ENCODE measurements around the gene ADCK1.
"Not testable (repeated sequence)": the region's sequence is repeated elsewhere in the genome, so short reads cannot be mapped to it uniquely, and the experiment has no call there.

ADCK1 gene

GRCh38 chr14:77908847-77909246, 108.9 kb downstream of the ADCK1 start:
- DNase-seq = no peak

GRCh38 chr14:77909911-77910310, 110.0 kb downstream of the ADCK1 start:
- DNase-seq = no peak

- DNase-seq = no peak
These were observed 110.6 kb downstream of the ADCK1 start for GRCh38 chr14:77910506-77910905.

- no peak for DNase-seq
These were observed 111.4 kb downstream of the ADCK1 start for GRCh38 chr14:77911356-77911755.

- no peak for DNase-seq
These were observed 113.0 kb downstream of the ADCK1 start for GRCh38 chr14:77912754-77913556.

GRCh38 chr14:77914073-77914721, 114.3 kb downstream of the ADCK1 start:
- no peak for DNase-seq

GRCh38 chr14:77915390-77915789, 115.5 kb downstream of the ADCK1 start:
- not testable (repeated sequence) for DNase-seq

- no peak for DNase-seq
These were observed 117.7 kb downstream of the ADCK1 start for GRCh38 chr14:77917491-77918201.

GRCh38 chr14:77918448-77918847, 118.5 kb downstream of the ADCK1 start:
- DNase-seq = no peak

GRCh38 chr14:77920312-77920711, 120.4 kb downstream of the ADCK1 start:
- no peak for DNase-seq

GRCh38 chr14:77921818-77922217, 121.9 kb downstream of the ADCK1 start:
- no peak for DNase-seq

- no peak for DNase-seq
These were observed 123.4 kb downstream of the ADCK1 start for GRCh38 chr14:77923131-77923936.

GRCh38 chr14:77924141-77924948, 124.4 kb downstream of the ADCK1 start:
- no peak for DNase-seq

- no peak for DNase-seq
These were observed 127.0 kb downstream of the ADCK1 start for GRCh38 chr14:77926942-77927341.

GRCh38 chr14:77931441-77931840, 131.5 kb downstream of the ADCK1 start:
- no peak for DNase-seq

GRCh38 chr14:77936138-77936639, 136.3 kb downstream of the ADCK1 start:
- DNase-seq = no peak

- DNase-seq = no peak
These were observed 147.5 kb downstream of the ADCK1 start for GRCh38 chr14:77947372-77947771.

GRCh38 chr14:77950371-77951063, 150.6 kb downstream of the ADCK1 start:
- DNase-seq = no peak

- DNase-seq = no peak
These were observed 156.0 kb downstream of the ADCK1 start for GRCh38 chr14:77955816-77956484.

- not testable (repeated sequence) for DNase-seq
These were observed 159.8 kb downstream of the ADCK1 start for GRCh38 chr14:77959686-77960085.
